PC-9 (cell line): Measurements from ENCODE around the gene GABRG3. TPM values are rescaled to one million over a fixed set of nuclear protein-coding genes. Genes with fewer than 3 reads are reported as not detected.

Experiments
- BruUV-seq: library from RNA; stranded (reverse); fragments of 400-500 nt; replicated peaks from 2 replicates; lab custom pipeline; 2021; lab: Mats Ljungman, UMichigan
- CTCF ChIA-PET: fragments of 300-600 bp; sonication (Branson Sonifier 250); formaldehyde crosslinking; loops from one replicate; lab custom pipeline; 2022; ENCODE audit warnings: antibody characterized with exemption; lab: Charles Lee
- POLR2A ChIA-PET: fragments of 300-600 bp; sonication (Branson Sonifier 250); formaldehyde crosslinking; loops from one replicate; lab custom pipeline; 2022; ENCODE audit warnings: antibody characterized with exemption; ENCODE audit not compliant: unreplicated experiment; lab: Charles Lee
- DNase-seq, 2 experiments: peaks; one replicate each; pipeline versions ENCODE4 v3.0.0 to v3.0.0-alpha.2; 2015 to 2022; ENCODE audit warnings: mixed read lengths in 1 of 2
- H2AFZ ChIP-seq: fragments of 200-600 bp; sonication (generic); 2 replicates; pipeline ENCODE4 v1.8.1; 2017; ENCODE audit warnings: antibody characterized with exemption
- H3F3A ChIP-seq: fragments of 200-600 bp; sonication (generic); 2 replicates; pipeline ENCODE4 v1.8.1; 2017; ENCODE audit warnings: antibody characterized with exemption, mild to moderate bottlenecking, low read depth; ENCODE audit not compliant: insufficient read depth
- H3K27ac ChIP-seq: fragments of 200-600 bp; sonication (generic); 2 replicates; pipeline ENCODE4 v1.6.1; 2016; ENCODE audit warnings: mixed run types
- H3K27me3 ChIP-seq: fragments of 200-600 bp; sonication (generic); 2 replicates; pipeline ENCODE4 v1.6.1; 2016; ENCODE audit warnings: low read depth, mixed run types; ENCODE audit not compliant: insufficient read depth
- H3K36me3 ChIP-seq: fragments of 200-600 bp; sonication (generic); 2 replicates; pipeline ENCODE4 v1.6.1; 2016; ENCODE audit warnings: low read depth, mixed run types
- H3K4me1 ChIP-seq: fragments of 200-600 bp; sonication (generic); replicated peaks from 2 replicates; pipeline ENCODE4 v1.6.1; 2016; ENCODE audit warnings: mixed run types; ENCODE audit not compliant: insufficient read depth
- H3K4me2 ChIP-seq: fragments of 200-600 bp; sonication (generic); 2 replicates; pipeline ENCODE4 v1.6.1; 2017; ENCODE audit warnings: mixed run types
- H3K4me3 ChIP-seq: fragments of 200-600 bp; sonication (generic); 2 replicates; pipeline ENCODE4 v1.6.1; 2016; ENCODE audit warnings: mixed run types
- H3K79me2 ChIP-seq: fragments of 200-600 bp; sonication (generic); 2 replicates; pipeline ENCODE4 v1.6.1; 2017; ENCODE audit warnings: low read depth, mixed run types
- H3K9me2 ChIP-seq: fragments of 200-600 bp; sonication (generic); 2 replicates; pipeline ENCODE4 v1.8.1; 2017; ENCODE audit warnings: mild to moderate bottlenecking; ENCODE audit not compliant: insufficient read depth
- H3K9me3 ChIP-seq: fragments of 200-600 bp; sonication (generic); 2 replicates; pipeline ENCODE4 v1.8.1; 2016; ENCODE audit warnings: low read depth; ENCODE audit not compliant: insufficient read depth
- H4K20me1 ChIP-seq: fragments of 200-600 bp; sonication (generic); 2 replicates; pipeline ENCODE4 v1.8.1; 2017; ENCODE audit not compliant: insufficient read depth
- CTCF ChIP-seq: fragments of 200-600 bp; sonication (generic); conservative IDR thresholded peaks from 2 replicates; pipeline ENCODE4 v1.6.1; 2017; ENCODE audit warnings: mixed run types, antibody characterized with exemption, mild to moderate bottlenecking, moderate library complexity
- EZH2 ChIP-seq: fragments of 200-600 bp; sonication (generic); IDR thresholded peaks from 2 replicates; pipeline ENCODE4 v1.8.0; 2017; ENCODE audit warnings: antibody characterized with exemption, low read depth
- intact Hi-C: fragments of 100-400 bp; cut with micrococcal nuclease; formaldehyde crosslinking; loops from one replicate; pipeline ENCODE4 v1.10.0; 2022; ENCODE audit not compliant: unreplicated experiment
- total RNA-seq: library from RNA; stranded (reverse); gene quantifications from 2 replicates; pipeline ENCODE4 v1.2.3, GENCODE V29; 2021

Gene GABRG3
- total RNA-seq, 1 experiment from 2014 or later: not detected

GRCh38 chr15:26945046-26945445, 25.9 kb upstream of the GABRG3 start:
- intact Hi-C loops: no loop called here
- TF ChIP-seq EZH2: no peak
- TF ChIP-seq CTCF: no peak
- no TSS peak for BruUV-seq
- no peak for DNase-seq
- H2AFZ ChIP-seq: no peak overlapping the region
- no peaks in the 10 kb centered on the region for H3K79me2 ChIP-seq
- H4K20me1 ChIP-seq: no peaks in the 10 kb centered on the region
- ChIA-PET CTCF (no interaction called here), POLR2A (no interaction called here)
- peaks cover 23% of the 10 kb centered on the region for H3K27me3 ChIP-seq
- no peaks in the 10 kb centered on the region for H3K9me3 ChIP-seq
- no peaks in the 10 kb centered on the region for H3K36me3 ChIP-seq
- H3K27ac ChIP-seq: no peak overlapping the region
- H3F3A ChIP-seq: no peaks in the 10 kb centered on the region
- H3K4me1 ChIP-seq: no peaks in the 10 kb centered on the region
- no peak overlapping the region for H3K4me3 ChIP-seq
- no peak overlapping the region for H3K4me2 ChIP-seq
- no peaks in the 10 kb centered on the region for H3K9me2 ChIP-seq

GRCh38 chr15:26950001-26950400, 21.0 kb upstream of the GABRG3 start:
- Histone ChIP-seq H3F3A (no peaks in the 10 kb centered on the region), H3K9me3 (no peaks in the 10 kb centered on the region), H3K36me3 (no peaks in the 10 kb centered on the region), H3K27me3 (peaks cover 11% of the 10 kb centered on the region), H4K20me1 (no peaks in the 10 kb centered on the region), H3K9me2 (no peaks in the 10 kb centered on the region), H3K4me1 (no peaks in the 10 kb centered on the region), H3K4me2 (no peak overlapping the region), H3K4me3 (no peak overlapping the region), H3K79me2 (no peaks in the 10 kb centered on the region), H3K27ac (no peak overlapping the region), H2AFZ (no peak overlapping the region)
- no TSS peak for BruUV-seq
- DNase-seq: no peak
- intact Hi-C loops: no loop called here
- ChIA-PET POLR2A (no interaction called here), CTCF (no interaction called here)
- TF ChIP-seq EZH2 (no peak), CTCF (no peak)

DNA sequence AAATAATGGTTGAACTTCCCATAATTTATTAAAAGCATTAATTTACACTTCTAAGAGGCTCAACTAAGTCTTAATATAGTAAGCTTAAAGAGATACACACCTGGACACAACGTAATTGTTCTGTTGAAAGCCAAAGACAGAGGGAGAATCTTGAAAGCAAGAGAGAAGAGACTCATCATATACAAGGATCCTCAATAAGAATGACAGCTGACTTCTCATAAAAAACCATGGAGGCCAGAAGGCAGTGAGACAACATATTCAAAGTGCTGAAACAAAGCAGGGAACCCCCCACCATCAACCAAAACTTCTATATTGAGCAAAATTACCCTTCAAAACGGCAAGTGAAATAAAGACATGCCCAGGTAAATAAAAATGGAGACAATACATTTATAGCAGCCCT, 16.6 kb upstream of the GABRG3 start:
- no peaks in the 10 kb centered on the region for H3K9me3 ChIP-seq

More for the DNA sequence above, 16.6 kb upstream of the GABRG3 start:
- Histone ChIP-seq H3K36me3 (no peaks in the 10 kb centered on the region), H3K4me3 (no peak overlapping the region), H3K79me2 (no peaks in the 10 kb centered on the region), H4K20me1 (no peaks in the 10 kb centered on the region), H3K27ac (no peak overlapping the region), H3F3A (no peaks in the 10 kb centered on the region), H3K27me3 (no peaks in the 10 kb centered on the region), H3K9me2 (no peaks in the 10 kb centered on the region), H2AFZ (no peak overlapping the region), H3K4me1 (no peaks in the 10 kb centered on the region), H3K4me2 (no peak overlapping the region)
- DNase-seq: no peak
- TF ChIP-seq EZH2 (no peak), CTCF (no peak)
- ChIA-PET CTCF (no interaction called here), POLR2A (no interaction called here)
- intact Hi-C loops: no loop called here
- BruUV-seq: no TSS peak
